ENCODE results near the gene AMBRA1. TPM values are rescaled to one million over a fixed set of nuclear protein-coding genes. Genes with fewer than 3 reads are reported as not detected.

Gene AMBRA1
- polyA plus RNA-seq, 1 donor from 2014 or later: 34.5 TPM

DNA sequence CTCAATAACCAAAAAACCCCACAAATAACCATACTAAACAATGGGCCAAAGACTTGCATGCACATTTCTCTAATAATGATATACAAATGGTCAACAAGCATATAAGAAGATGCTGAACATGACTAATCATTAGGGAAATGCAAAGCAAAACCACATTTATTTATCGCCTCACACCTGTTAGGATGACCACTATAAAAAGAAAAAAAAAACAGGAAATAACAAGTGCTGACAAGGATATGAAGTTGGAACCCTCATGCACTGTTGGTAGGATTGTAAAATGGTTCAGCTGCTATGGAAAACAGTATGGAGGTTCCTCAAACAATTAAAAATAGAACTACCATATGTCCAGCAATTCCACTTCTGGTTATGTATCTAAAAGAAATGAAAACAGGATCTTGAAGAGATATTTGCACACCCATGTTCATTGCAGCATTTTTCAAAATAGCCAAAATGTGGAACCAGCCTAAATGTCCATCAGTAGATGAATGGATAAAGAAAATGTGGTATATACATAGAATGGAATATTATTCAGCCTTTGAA lies 66.2 kb downstream of the AMBRA1 start:
- Histone ChIP-seq H3K4me2 (ENCODE audit: low read length) (no peak overlapping the region), H3K9me3 (ENCODE audit: low read length) (no peaks in the 10 kb centered on the region), H3K4me3 (ENCODE audit: low read length) (no peak overlapping the region), H3K79me2 (replicated peaks; ENCODE audit: insufficient read depth, low read length) (peaks cover 26% of the 10 kb centered on the region), H3F3A (ENCODE audit: insufficient read depth, low read length, poor library complexity, severe bottlenecking) (no peaks in the 10 kb centered on the region), H3K27me3 (ENCODE audit: insufficient read depth, low read depth, low read length) (no peaks in the 10 kb centered on the region), H3K36me3 (ENCODE audit: insufficient read depth, low read length) (no peaks in the 10 kb centered on the region), H2AFZ (ENCODE audit: low read depth, low read length) (no peak overlapping the region), H4K20me1 (ENCODE audit: insufficient read depth) (no peaks in the 10 kb centered on the region), H3K9me2 (ENCODE audit: insufficient read depth, low read length) (no peaks in the 10 kb centered on the region), H3K27ac (ENCODE audit: low read length) (no peak overlapping the region), H3K9ac (ENCODE audit: low read length) (no peak overlapping the region)
- TF ChIP-seq, protein P1, sequence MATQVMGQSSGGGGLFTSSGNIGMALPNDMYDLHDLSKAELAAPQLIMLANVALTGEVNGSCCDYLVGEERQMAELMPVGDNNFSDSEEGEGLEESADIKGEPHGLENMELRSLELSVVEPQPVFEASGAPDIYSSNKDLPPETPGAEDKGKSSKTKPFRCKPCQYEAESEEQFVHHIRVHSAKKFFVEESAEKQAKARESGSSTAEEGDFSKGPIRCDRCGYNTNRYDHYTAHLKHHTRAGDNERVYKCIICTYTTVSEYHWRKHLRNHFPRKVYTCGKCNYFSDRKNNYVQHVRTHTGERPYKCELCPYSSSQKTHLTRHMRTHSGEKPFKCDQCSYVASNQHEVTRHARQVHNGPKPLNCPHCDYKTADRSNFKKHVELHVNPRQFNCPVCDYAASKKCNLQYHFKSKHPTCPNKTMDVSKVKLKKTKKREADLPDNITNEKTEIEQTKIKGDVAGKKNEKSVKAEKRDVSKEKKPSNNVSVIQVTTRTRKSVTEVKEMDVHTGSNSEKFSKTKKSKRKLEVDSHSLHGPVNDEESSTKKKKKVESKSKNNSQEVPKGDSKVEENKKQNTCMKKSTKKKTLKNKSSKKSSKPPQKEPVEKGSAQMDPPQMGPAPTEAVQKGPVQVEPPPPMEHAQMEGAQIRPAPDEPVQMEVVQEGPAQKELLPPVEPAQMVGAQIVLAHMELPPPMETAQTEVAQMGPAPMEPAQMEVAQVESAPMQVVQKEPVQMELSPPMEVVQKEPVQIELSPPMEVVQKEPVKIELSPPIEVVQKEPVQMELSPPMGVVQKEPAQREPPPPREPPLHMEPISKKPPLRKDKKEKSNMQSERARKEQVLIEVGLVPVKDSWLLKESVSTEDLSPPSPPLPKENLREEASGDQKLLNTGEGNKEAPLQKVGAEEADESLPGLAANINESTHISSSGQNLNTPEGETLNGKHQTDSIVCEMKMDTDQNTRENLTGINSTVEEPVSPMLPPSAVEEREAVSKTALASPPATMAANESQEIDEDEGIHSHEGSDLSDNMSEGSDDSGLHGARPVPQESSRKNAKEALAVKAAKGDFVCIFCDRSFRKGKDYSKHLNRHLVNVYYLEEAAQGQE (IDR thresholded peaks at IDR 0.05; ENCODE audit: borderline replicate concordance): no peak
- TF ChIP-seq TAF1 (IDR thresholded peaks at IDR 0.05; ENCODE audit: low read depth) (no peak), EZH2 (IDR thresholded peaks at IDR 0.05; ENCODE audit: borderline replicate concordance, insufficient read depth, low read length, poor library complexity, severe bottlenecking) (no peak), MXI1 (conservative IDR thresholded peaks at IDR 0.05; ENCODE audit: poor library complexity, severe bottlenecking) (no peak), SMC3 (conservative IDR thresholded peaks at IDR 0.05; ENCODE audit: poor library complexity) (no peak), RAD21 (conservative IDR thresholded peaks at IDR 0.05) (no peak), EP300 (conservative IDR thresholded peaks at IDR 0.05; ENCODE audit: poor library complexity, severe bottlenecking) (no peak), POLR2AphosphoS5 (IDR thresholded peaks at IDR 0.05) (no peak)
- TF ChIP-seq, protein P2, sequence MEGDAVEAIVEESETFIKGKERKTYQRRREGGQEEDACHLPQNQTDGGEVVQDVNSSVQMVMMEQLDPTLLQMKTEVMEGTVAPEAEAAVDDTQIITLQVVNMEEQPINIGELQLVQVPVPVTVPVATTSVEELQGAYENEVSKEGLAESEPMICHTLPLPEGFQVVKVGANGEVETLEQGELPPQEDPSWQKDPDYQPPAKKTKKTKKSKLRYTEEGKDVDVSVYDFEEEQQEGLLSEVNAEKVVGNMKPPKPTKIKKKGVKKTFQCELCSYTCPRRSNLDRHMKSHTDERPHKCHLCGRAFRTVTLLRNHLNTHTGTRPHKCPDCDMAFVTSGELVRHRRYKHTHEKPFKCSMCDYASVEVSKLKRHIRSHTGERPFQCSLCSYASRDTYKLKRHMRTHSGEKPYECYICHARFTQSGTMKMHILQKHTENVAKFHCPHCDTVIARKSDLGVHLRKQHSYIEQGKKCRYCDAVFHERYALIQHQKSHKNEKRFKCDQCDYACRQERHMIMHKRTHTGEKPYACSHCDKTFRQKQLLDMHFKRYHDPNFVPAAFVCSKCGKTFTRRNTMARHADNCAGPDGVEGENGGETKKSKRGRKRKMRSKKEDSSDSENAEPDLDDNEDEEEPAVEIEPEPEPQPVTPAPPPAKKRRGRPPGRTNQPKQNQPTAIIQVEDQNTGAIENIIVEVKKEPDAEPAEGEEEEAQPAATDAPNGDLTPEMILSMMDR (IDR thresholded peaks at IDR 0.05; ENCODE audit: poor library complexity, severe bottlenecking): no peak

DNA sequence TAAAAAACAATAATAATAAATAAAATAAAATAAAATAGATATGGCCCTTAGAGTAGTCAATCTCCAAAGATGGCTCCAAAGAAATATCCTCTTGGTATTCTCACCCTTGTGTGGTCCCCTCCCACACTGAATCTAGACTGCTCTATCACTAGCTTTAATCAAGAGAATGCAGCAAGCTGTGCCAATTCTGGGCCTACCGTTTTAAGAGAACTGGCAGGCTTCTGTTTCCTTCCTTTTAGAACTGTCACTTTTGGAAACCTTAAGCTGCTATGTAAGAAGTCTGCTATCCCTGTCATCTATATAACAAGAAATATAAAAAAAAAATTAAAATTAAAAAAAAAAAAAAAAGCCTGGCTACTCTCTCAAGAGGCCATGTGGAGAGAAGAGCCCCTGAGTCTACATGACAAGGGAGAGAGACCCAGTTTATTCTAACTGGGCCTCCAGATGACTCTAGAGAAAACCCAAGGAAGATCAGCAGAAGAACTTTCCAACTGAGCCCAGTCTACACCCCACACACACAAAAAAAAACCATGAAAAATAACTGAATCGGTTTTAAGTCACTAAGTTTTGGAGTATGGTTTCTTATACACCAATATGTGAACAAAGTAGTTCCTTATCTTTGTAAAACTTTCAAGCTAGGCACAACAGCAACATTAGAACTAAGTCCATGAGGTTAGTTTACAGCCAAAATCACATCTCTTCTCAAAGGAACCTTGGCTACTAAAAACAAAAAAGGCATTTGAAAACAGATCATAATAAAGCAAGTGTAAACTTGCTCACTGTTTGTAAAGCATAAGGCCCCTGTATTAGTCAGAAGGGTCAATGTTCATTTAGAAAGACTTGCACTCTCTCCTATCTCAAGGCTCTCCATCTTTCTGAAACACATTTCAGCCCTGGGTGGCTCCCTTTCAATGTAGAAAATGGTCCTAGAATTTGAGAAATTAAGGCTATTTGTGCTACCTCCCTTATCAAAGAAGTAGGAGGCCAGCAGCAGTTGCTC lies 67.3 kb downstream of the AMBRA1 start:
- H4K20me1 ChIP-seq (ENCODE audit: insufficient read depth): no peaks in the 10 kb centered on the region
- no peaks in the 10 kb centered on the region for H3K36me3 ChIP-seq (ENCODE audit: insufficient read depth, low read length)
- no peaks in the 10 kb centered on the region for H3K9me3 ChIP-seq (ENCODE audit: low read length)
- peaks cover 26% of the 10 kb centered on the region for H3K79me2 ChIP-seq (replicated peaks; ENCODE audit: insufficient read depth, low read length)
- H2AFZ ChIP-seq (ENCODE audit: low read depth, low read length): no peak overlapping the region
- H3K9me2 ChIP-seq (ENCODE audit: insufficient read depth, low read length): no peaks in the 10 kb centered on the region
- TF ChIP-seq EP300 (conservative IDR thresholded peaks at IDR 0.05; ENCODE audit: poor library complexity, severe bottlenecking): no peak
- TF ChIP-seq TAF1 (IDR thresholded peaks at IDR 0.05; ENCODE audit: low read depth): no peak
- TF ChIP-seq, protein P1 (IDR thresholded peaks at IDR 0.05; ENCODE audit: borderline replicate concordance): no peak
- no peak for TF ChIP-seq SMC3 (conservative IDR thresholded peaks at IDR 0.05; ENCODE audit: poor library complexity)
- TF ChIP-seq EZH2 (IDR thresholded peaks at IDR 0.05; ENCODE audit: borderline replicate concordance, insufficient read depth, low read length, poor library complexity, severe bottlenecking): no peak
- no peak for TF ChIP-seq POLR2AphosphoS5 (IDR thresholded peaks at IDR 0.05)
- TF ChIP-seq, protein P2 (IDR thresholded peaks at IDR 0.05; ENCODE audit: poor library complexity, severe bottlenecking): no peak
- TF ChIP-seq MXI1 (conservative IDR thresholded peaks at IDR 0.05; ENCODE audit: poor library complexity, severe bottlenecking): no peak
- TF ChIP-seq RAD21 (conservative IDR thresholded peaks at IDR 0.05): no peak
- no peak overlapping the region for H3K27ac ChIP-seq (ENCODE audit: low read length)
- no peak overlapping the region for H3K9ac ChIP-seq (ENCODE audit: low read length)
- H3K4me2 ChIP-seq (ENCODE audit: low read length): no peak overlapping the region
- H3K27me3 ChIP-seq (ENCODE audit: insufficient read depth, low read depth, low read length): no peaks in the 10 kb centered on the region
- H3F3A ChIP-seq (ENCODE audit: insufficient read depth, low read length, poor library complexity, severe bottlenecking): no peaks in the 10 kb centered on the region
- H3K4me3 ChIP-seq (ENCODE audit: low read length): no peak overlapping the region

Measured in neural cell (in vitro differentiated cells).